Activated CD8-positive, alpha-beta memory T cell treated with anti-CD3 and anti-CD28 coated beads, Interleukin-2, amount 50 U/mL, for 24 hours (primary cell): ENCODE results near the gene RBFOX2.

Experiments
- DNase-seq: peaks from one replicate; pipeline ENCODE4 v3.0.0-alpha.2; 2020; ENCODE audit errors: extremely low read depth

Gene RBFOX2

DNA sequence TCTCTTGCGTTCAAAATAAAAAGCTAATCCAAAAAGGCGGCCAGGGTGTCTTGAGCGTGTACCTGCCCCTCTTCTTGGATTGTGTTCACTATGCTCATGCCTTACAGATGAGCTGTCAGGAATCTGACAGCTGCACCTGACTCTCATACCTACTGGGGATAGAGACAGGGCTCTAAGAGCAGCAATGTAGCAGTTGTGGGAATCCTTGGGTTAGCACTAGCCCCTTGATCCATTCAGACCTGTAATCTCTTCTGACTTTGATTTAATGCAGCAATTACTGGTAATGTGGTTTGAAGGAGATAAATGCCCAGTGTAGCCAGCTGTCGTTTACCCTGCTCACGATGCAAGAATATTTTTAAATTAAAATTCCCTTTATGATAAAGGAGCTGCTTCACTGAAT is 165.2 kb downstream of the RBFOX2 start:
- DNase-seq: no peak

DNA sequence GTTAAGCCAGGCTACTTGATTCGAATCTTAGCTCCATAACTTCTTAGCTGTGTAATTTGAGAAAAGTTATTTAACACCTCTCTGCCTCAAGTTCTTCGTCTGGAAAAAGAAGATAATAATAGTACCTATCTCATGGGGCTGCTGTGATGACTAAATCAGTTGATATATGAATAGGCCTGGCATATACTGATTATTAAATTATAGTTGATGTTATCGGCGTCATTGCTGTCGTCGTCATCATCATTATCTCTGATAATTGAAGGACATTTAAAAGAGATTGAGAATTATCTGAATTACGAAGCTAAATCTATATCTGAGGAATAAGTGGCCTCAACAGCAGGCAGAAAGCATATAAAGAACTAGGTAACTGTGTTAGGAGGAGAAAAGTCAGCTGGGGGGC is 165.9 kb downstream of the RBFOX2 start:
- DNase-seq: no peak

DNA sequence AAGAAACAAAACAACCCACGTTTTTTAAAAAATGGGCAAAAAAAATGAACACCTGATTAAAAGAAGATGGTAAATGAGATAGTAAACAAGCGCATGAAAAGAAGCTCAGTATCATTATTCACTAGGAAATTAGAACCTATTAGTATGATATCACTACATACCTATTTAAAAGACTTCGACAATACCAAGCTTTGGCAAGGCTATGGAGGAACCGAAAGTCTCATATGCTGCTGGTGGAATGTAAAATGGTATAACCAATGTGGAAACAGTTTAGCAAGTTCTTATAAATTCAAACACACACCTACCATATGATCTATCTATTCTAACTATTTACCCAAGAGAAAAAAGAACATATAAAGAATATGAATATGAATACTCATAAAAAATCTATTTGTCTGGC is 167.2 kb downstream of the RBFOX2 start:
- DNase-seq: no peak

DNA sequence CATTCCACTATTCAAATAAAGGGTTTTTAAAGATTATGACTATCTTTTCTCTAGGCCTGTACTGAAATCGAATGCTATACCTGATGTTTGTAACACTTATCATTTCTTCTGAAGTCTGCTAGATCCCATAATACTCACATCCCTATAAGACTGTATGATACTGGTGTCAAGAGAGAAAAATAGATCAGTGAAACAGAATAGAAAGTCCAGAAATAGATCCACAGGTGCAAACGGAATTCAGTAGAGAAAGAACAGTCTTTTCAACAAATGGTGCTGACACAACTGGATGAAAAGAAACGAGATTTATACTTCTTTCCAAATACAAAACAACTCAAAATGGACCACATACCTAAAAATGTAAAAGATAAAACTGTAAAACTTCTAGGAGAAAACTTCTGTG is 167.8 kb downstream of the RBFOX2 start:
- DNase-seq: no peak

DNA sequence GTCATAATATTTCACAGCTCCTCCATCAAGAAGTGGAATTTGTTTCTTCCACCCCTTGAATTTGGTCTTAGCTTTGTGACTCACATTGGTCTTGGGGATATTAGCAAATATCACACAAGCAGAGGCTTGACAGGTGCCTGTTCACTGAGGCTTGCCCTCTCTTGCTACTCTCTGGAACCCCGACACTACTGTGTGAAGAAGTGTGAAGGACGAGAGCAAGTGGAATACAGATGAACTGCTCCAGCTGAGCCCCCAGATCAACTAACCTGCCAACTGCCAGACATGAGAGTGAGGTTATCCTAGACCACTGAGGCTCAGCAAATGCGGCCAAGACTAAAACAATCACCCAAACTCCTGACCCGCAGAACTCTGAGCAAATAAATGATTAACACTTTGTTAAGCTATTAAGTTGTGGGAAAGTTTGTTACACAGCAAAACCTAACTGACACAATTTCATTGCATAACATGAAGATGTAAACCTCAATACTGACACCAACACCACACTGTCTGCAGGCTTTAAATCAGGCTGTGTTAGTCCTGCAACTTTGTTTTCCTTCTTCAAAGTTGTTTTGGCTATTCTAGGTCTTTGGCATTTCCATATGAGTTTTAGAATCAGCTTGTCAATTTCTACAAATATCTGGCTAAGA is 168.4 kb downstream of the RBFOX2 start:
- DNase-seq: no peak

DNA sequence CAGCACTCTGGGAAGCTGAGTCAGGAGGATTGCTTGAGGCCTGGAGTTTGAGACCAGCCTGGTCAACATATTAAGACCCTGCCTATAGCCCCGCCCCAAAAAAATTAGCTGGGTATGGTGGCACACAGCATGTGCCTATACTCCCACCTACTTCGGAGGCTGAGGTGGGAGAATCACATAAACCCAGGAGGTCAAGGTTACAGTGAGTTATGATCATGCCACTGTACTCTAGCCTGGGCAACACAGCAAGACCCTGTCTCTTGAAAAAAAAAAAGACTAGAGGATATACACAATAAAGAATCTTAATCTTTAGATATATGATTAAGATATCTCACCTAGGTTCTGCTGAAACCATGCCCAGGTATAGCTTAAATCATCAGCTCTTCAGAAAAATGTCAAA is 174.3 kb downstream of the RBFOX2 start:
- no peak for DNase-seq

DNA sequence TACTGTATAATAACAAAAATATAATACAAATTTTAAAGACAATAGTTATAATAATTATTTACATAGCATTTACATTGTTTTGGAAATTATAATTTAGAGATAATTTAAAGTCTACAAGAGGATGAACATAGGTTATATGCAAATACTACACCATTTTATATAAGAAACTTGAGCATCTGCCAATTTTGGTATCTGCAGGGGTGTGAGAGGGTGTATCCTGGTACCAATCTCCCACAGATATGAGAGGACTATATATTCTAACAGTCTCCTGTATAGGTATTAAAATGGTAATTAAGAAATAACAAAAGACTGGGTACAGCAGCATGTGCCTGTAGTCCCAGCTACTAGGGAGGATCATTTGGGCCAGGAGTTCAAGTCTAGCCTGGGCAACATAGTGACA is 176.5 kb downstream of the RBFOX2 start:
- DNase-seq: no peak

DNA sequence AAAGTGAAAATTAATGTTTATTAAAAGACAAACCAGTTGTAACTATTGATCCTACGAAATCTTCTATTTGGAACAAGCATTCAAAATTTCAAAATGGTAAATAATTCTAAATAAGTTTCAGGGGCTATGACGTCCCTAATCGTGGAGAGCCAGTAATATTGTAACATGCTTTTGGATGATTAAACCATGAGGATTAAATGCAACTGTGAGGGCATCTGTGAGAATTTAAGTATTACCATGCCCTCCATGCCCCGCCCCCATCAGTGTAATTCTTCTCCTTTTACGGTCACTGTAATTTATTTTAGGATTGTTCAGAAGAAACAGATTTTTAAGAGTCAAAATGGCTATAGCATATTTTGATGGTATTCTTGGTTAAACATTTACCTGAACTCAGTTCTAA is 177.8 kb downstream of the RBFOX2 start:
- no peak for DNase-seq

DNA sequence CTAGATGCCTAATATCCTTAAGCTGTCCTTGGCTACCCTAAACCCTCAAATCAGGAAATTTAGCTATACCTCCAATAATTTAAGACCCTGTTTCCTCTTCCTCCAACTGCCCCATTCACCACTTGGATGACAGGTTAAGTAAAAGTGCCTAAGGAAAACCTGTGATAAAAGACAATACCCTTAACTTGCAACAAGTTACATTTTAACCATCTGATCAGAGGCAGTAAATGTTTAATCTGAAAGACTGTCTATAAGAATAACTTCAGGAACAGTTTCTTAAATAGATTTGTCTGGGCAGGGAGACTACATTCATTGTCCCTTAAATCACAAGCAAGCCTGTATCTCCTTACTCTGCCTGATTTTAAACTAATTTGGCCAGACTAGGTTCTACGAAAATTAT is 181.8 kb downstream of the RBFOX2 start:
- no peak for DNase-seq

DNA sequence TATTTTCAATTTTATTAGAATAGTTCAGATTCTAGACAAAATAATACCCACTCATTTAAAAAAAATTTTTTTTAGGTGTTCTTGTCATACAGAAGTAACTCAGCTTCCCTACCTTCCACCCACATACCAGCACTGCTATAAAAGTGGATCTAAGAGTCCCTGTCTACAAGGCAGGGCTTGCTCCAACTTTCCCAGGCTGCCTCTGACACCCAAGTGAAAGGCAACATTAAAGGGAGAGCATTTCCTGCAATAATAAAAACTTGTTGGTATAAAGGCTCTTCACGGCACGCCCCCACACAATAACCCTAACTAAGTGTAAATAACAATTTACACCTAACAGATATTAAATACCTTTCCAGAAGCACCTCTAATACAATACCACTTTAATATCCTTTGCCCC is 183.7 kb downstream of the RBFOX2 start:
- no peak for DNase-seq

DNA sequence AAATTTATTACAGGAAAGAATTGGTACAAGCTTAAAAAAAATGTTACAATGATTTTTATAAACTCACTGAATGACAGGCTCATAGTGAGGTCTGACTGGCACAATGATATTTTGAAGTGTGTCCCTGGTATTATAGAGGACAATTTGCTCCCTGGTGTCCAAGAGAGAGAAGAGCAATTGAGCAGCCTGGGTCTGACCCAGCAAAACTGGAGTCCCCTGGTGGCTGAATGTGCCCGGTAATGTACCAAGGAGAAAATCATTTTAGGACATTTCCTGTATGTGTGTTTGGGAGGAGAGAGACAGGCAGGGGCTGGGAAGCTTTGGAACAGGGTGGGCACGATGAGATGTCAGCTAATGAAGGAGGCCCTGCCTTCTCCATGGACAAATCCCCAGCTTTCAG is 185.7 kb downstream of the RBFOX2 start:
- no peak for DNase-seq

DNA sequence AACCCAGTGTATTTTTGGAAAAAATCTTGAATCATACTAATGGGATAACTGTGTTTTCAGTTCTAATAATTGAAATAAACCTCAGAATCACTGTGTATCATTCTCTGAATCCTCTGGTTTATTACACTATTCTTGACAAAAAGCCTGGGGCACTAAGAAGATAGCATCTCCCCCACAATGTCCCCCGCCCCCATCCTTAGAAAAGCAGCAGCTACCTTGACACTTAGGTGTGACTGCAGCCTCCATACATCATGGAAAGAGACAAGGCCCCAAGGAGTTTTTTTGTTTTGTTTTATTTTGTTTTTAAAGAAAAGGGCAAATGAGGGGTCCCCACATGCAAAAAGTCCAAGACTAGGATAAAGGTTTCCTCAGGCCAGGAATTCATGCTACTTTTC is 186.1 kb downstream of the RBFOX2 start:
- DNase-seq: no peak

DNA sequence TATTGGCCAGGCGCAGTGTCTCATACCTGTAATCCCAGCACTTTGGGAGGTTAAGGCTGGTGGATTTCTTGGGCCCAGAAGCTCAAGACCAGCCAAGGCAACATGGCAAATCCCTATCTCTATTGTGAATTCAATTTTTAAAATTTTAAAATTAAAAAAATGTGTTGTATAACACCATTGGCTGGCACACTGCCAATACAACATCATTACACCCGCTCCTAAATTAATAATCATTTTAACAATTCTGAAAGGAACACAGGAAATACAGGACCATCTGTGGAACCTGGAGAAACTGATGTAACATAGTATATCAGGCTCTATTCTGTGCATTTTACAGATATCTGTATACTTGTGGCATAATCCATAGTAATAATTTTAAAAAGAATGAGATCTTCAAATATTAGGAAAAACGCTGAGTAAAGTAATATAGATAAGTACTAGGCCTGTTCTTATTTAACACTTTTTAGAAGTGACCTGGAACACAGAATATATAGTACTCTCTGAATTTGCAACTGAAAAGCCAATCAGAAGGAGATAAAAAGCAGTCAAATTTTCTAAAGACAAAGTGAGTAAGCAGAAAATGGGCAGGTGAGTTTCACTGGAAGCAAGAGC is 186.6 kb downstream of the RBFOX2 start:
- DNase-seq: no peak

DNA sequence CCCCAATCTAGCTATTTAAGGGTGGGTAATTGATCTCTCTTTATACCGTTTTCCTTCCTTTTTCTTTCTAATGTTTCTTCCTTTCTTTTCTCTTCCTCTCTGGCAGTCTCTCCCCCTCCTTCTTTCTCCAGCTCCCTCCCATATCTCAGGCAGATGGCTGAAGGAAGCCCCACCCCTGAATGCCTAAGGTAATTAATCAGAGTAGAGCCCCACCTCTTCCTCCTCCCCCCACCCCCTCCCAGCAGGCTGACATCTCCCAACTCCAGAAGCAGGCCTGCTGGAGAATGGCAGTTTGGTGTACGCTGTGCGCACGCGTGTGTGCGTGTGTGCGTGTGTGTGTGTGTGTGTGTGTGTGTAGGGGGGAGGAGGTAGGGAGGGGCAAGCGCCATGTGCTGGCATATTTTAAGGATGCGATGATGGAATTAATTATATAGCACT is 188.3 kb downstream of the RBFOX2 start:
- DNase-seq: no peak

DNA sequence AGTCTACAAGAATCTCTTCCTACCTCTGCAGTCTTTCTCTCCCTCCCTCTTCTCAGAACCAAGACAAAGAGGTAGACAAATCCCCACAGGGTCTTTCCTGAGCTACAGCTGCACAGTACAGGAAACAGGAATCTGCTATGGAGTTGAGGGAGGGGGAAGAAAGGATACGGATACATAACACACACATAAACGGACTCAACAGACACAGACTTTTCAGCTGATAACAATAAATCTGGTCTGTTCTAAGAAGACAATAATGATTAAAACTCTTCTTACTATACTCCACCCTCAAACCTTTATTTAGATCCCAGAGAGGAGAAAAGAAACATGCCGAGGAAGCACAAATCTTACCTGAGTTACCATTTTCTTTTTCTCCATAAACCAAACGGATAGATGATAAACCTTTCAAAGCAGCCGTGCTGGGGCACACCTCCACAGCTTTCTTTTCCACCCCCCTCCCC is 188.8 kb downstream of the RBFOX2 start:
- DNase-seq: no peak

DNA sequence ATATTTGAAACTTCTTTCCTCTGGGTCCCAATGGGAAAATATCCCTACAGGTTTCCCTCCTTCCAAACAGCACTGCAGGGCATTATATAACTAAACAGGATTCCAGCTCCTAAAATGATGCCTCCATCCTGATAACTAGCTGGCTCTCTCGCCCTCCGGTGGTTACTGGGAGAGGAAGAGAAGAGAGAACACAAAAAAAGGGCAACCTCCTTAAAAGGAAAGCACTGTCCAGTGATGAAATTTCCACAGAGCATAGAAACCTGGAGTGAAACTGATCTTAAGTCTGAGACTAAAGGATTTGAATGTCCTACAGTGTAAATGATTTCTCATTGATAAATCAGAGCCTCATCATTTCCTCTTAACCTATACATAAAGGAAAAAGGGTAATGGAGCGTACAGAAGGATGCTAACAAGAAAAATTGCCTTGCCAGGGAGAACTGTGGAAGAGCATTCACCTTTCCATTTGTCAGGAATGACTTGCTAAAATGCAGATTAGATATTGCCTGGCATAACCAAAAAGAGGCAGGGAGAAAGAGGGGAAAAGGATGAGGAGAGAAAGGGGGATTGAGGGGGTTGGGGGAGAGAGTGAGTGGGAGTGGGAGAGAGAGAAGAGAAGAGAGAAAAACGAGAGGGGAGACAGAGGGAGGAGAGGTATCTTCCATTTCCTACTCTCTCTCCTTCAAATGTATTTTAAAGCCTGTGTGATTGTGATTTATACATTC is 189.6 kb downstream of the RBFOX2 start:
- no peak for DNase-seq

DNA sequence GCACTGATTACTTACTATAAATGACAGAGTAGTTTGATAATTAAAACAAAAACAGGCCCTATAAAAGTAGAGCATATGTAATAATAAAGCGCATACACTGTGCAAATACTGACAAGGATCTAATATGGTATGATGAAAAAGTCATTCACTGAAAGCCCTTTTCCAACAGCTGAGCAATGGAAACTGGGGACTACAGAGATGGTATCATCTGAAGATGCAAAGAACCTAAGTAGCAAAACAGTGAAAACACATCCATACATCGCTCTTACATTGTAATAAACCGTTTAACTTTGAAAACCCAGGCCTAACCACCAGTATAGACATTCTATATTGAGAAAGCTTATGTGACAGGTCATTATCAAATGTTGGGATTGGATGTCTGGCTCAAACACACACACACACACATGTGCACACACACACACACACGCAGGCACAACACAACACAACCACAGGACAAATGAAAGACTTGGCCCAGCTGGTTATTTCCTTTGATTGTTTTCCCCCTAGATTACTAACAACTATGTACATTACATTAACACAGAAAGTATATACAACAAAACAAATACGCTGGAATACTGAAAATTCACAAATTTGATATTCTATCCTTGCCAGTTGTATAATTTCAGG is 191.4 kb downstream of the RBFOX2 start:
- DNase-seq: no peak

DNA sequence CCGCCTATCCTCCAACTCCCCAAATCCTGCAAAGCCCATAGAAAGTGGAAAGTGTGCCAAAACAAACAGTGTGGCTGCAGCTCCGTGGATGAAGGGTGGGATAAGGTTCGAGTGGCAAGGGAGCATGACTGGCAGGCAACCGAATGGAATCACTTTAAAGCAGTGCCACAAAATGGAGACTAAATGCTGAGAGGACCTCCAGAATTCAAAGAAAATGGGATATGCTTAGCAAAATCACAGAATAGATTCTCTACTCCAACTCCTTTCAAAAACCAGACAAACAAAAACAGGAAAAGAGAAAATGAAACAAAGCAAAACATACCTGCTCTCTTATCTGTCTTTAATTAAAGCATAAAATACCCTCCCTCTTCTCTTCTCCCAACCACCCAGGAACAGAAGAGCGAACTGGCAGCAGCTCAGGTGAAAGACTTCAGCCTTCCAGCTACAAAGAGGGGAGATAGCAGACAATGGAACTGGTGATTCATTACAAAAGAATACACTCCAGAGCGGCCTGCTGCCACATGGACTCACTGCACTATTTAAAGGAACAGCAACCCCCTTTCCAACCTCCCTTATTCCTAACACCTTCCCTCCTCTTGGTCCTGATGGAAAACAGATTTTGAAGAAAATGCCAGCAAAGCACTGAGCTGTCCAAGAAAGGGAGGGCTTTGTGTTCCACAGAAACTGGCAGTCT is 192.5 kb downstream of the RBFOX2 start:
- DNase-seq: no peak

DNA sequence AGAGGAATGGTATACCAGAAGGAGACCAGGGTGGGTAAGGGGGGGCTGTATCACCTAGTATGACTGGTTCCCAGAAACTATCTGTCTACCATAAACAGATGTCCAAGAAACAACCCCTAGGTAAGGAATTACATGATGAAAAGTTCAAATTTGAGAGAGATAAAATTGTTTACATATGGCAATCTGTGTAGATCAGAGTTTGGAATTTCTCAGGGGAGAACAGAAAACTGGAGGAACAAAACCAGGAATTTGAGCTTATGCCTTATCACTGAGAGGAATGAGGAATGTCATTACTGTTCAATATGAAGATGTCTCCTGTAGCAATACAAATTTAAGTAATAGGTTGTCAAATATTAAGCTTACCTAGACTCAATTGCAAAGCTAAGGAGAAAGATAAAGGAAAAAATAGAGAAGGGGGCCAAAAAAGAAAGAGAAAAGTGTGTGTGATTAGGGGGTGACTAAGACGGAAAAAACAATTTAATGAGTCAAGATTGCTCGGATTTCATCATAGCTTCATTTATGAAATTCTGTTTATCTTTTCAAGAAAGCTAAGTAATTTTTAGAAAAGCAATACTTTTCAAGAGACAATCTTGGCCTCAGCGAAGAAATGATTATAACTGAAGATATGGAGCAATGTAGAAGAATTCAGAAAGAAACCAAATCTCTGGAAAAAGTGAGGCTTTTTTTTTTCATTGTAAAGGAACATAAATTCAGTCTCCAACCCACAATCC is 193.2 kb downstream of the RBFOX2 start:
- DNase-seq: no peak

DNA sequence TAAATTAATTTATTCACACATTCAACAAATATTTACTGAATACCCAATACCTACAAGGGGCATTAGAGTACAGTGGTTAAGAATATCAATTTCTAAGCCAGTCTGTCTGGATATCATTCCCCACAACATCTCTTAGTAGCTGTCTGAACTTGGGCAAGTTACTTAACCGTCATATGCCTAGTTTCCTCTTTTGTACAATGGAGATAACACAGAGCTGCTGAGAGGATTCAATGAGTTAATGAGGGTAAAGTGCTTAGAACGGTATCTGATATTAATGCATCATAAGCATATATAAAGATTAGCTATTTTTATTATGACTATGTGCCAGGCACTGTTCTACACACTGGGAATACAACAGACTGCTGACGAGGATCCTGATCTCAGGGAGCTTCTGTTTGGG is 194.6 kb downstream of the RBFOX2 start:
- DNase-seq: no peak

DNA sequence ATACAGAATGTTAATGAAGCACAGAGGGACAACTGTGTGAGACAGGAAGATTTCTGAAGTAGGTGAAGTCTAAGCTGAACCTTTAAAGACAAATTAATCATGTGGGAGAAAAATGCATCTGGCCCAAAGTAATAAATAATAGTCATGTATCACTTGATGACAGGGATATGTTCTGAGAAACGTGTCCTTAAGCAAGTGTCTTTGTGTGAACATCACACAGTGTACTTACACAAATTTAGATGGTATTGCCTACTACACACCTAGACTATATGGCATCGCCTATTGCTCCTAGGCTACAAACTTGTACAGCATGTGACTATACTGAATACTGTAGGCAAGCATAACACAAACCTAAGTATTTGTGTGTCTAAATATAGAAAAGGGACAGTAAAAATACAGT is 198.3 kb downstream of the RBFOX2 start:
- no peak for DNase-seq

DNA sequence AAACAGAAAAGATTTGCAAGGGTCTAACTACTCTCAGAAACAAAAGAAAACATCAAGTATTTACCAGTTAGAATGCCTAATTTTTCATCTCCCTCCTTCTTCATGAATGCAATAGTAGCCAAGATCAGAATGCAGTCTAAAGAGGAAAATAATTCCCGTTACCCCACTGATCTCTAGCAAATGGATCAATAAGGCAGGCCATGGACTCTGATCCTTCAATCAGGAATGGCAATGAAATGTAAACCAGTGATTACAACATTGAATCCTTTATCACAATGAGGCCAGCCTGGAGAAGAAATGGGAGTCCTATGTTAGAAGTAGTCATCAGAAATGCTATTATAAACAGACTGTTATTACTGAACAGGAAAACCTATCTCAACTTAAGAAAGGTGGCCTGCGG is 204.4 kb downstream of the RBFOX2 start:
- no peak for DNase-seq
